HFFc6 (cell line): Measurements from ENCODE around the gene GPR137. TPM values are rescaled to one million over a fixed set of nuclear protein-coding genes. Genes with fewer than 3 reads are reported as not detected.

Experiments
- DNase-seq: peaks from one replicate; pipeline ENCODE4 v3.0.0-alpha.2; 2018
- H3K27ac Mint-ChIP-seq: 2 replicates; pipeline ENCODE4 v1.8.0; 2020; ENCODE audit warnings: mild to moderate bottlenecking, mixed read lengths
- H3K27me3 Mint-ChIP-seq: 2 replicates; pipeline ENCODE4 v1.8.0; 2021; ENCODE audit warnings: mild to moderate bottlenecking, moderate library complexity, mixed read lengths; ENCODE audit not compliant: insufficient read depth
- H3K36me3 Mint-ChIP-seq: 2 replicates; pipeline ENCODE4 v1.8.0; 2021; ENCODE audit warnings: low read depth, mixed read lengths
- H3K4me1 Mint-ChIP-seq: 2 replicates; pipeline ENCODE4 v1.8.0; 2020; ENCODE audit warnings: low read depth, mixed read lengths
- H3K4me3 Mint-ChIP-seq: 2 replicates; pipeline ENCODE4 v1.8.0; 2020; ENCODE audit warnings: mild to moderate bottlenecking, moderate library complexity, mixed read lengths
- H3K9me3 Mint-ChIP-seq: 2 replicates; pipeline ENCODE4 v1.8.0; 2020; ENCODE audit warnings: mild to moderate bottlenecking, mixed read lengths
- total RNA-seq, 6 experiments: library from RNA; stranded (reverse); fragmentation: NEBNext Ultra II Directional; extraction: Animal tissue kit (Norgen Biotek cat#: 25700); gene quantifications; 2 replicates in 1 of 6; 3 replicates in 5 of 6; pipeline ENCODE4 v1.2.3, GENCODE V29; 2021
- TF ChIP-seq, protein P1 (sequence below): fragments of 200-600 bp; sonication (generic); IDR thresholded peaks from 2 replicates; pipeline ENCODE4 v1.5.0; 2021; ENCODE audit warnings: antibody characterized with exemption, mild to moderate bottlenecking

GPR137 gene
- total RNA-seq, 6 experiments from 2014 or later: 27.9 to 42.1 (median 34.7) TPM

DNA sequence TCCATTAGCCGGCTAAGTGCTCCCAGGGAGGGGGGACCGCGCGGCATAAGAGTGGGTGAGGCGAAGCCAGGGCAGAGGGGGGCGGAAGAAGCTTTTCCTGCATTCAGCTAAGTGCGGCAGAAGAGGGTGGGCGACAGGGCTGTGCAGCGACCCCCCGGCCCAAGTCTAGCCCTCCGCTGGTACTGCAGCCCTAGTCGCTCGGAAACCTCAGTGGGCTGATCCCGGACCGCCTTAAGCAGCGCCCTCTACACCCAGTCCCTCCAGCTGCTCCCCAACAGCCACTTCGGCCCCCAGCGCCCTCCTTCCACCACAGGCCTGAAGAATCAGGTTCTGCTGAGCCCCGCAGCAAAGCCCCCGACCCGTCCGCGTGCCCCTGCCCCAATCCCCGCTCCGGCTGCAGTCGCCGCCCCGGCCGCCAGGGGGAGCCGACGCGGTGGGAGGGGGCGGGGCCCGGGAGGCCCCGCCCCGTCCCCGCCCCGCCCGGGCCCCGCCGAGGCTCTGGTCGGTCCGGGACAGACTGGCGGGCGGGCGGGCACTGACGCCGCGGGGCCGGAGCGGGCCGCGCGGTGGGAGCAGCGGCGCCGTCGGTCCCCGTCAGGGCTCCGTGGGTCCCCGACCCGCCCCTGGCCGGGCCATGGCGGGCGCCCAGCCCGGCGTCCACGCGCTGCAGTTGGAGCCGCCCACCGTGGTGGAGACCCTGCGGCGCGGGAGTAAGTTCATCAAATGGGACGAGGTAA lies 34.5 kb upstream of the GPR137 start, which contains the start of gene PLCB3:
Gene PLCB3 (plus strand): TSS at position 515 of the 737 bp plus-strand sequence. CDS start 120 bp downstream, at position 635.
- peak within 1 kb of the TSS; percentile 88 for H3K27ac Mint-ChIP-seq
- H3K4me1 Mint-ChIP-seq: peaks cover 19% of the 10 kb centered on the region
- H3K36me3 Mint-ChIP-seq: no peaks in the 10 kb centered on the region
- DNase-seq: no peak
- peak within 1 kb of the TSS; percentile 91 for H3K4me3 Mint-ChIP-seq
- peaks cover under 1% of the 10 kb centered on the region for H3K27me3 Mint-ChIP-seq
- TF ChIP-seq, protein P1, sequence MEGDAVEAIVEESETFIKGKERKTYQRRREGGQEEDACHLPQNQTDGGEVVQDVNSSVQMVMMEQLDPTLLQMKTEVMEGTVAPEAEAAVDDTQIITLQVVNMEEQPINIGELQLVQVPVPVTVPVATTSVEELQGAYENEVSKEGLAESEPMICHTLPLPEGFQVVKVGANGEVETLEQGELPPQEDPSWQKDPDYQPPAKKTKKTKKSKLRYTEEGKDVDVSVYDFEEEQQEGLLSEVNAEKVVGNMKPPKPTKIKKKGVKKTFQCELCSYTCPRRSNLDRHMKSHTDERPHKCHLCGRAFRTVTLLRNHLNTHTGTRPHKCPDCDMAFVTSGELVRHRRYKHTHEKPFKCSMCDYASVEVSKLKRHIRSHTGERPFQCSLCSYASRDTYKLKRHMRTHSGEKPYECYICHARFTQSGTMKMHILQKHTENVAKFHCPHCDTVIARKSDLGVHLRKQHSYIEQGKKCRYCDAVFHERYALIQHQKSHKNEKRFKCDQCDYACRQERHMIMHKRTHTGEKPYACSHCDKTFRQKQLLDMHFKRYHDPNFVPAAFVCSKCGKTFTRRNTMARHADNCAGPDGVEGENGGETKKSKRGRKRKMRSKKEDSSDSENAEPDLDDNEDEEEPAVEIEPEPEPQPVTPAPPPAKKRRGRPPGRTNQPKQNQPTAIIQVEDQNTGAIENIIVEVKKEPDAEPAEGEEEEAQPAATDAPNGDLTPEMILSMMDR: peak; percentile 87
- H3K9me3 Mint-ChIP-seq: no peaks in the 10 kb centered on the region

DNA sequence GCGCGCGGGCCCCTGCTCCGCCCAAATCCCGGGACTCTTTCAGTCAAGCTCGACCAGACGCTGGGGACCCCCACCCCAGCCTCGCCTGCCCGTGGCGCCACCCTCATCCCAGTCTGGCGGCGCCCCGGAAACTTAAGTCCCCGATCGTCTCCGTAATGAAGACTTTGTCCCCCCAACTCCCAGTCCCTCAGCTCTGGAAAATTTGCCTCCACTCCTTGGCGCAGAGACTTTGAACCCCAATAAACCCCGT lies 34.0 kb upstream of the GPR137 start:
- no peaks in the 10 kb centered on the region for H3K9me3 Mint-ChIP-seq
- peaks cover 19% of the 10 kb centered on the region for H3K4me1 Mint-ChIP-seq
- H3K4me3 Mint-ChIP-seq: peak overlapping the region; percentile 91
- H3K27me3 Mint-ChIP-seq: no peaks in the 10 kb centered on the region; the same call in none of the 2 replicates
- TF ChIP-seq, protein P1: no peak
- no peaks in the 10 kb centered on the region for H3K36me3 Mint-ChIP-seq
- no peak for DNase-seq
- peak overlapping the region; percentile 88 for H3K27ac Mint-ChIP-seq

DNA sequence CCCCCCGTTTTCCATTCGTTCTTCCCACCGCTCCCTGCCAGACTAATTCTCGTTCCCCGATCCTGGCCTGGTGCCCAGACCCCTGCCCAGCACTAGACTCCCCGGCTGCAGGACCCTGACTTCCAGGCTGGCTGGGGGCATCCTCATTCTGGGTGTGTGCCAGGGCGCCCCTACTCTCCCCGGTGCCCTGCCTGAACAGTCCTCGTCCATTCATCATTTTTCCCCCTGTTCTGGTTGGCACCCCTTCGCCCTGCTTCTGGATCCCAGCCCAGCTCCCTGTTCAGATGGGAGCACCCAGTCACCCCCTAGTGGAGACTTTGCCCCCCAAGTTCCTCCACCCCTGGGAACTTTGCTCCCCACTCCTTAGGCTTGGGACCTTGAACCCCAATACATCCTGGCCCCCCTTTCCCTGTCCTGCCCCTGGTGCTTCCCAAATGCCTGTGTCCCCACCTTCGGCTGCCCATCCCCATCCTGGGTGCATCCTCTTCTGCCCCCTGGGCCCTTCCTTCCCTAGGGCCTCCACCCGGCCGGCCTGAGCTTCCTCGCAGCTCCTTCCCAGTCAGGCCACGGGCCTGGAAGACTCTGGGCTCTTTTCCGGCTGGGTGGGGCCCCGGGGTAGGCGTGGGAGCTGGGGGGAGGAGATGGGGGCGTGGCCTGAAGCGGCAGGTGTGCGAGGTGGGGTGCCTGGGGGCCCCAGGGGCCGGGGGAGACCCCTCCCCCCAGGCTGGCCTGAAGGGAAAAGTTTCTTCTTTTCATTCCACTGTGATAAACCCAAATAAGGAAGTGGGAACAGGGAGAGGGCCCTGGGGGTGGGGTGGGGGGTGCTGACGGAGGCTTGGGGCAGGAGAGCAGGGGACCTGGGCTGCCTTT lies 33.4 kb upstream of the GPR137 start:
- Mint-ChIP-seq H3K9me3 (no peaks in the 10 kb centered on the region), H3K4me1 (peaks cover 19% of the 10 kb centered on the region), H3K4me3 (peak overlapping the region; percentile 91), H3K36me3 (no peaks in the 10 kb centered on the region), H3K27ac (peak overlapping the region; percentile 88), H3K27me3 (no peaks in the 10 kb centered on the region; the same call in none of the 2 replicates)
- no peak for DNase-seq
- TF ChIP-seq, protein P1: peak; percentile 80

DNA sequence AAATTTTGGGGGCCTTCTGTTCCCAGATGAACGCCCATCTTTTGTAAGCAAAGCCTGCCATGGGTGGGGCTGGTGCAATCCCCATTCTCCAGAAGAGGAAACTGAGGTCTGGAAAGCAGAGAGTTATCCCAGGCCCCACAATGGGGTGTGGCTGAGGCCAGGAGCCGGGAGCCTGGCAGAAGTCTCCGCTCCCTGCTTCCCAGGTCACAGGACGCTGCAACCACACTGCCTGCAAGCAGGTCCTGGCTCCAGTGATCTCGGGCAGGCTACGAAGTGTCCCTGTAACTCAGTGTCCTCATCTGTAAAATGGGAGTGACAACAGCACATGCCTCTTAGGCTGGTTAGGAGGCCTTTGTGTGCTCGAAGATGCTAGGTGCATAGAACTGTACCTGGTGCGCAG lies 32.6 kb upstream of the GPR137 start:
- peak overlapping the region; percentile 57 for H3K27ac Mint-ChIP-seq
- peaks cover 2% of the 10 kb centered on the region for H3K27me3 Mint-ChIP-seq
- TF ChIP-seq, protein P1: no peak
- peaks cover 13% of the 10 kb centered on the region for H3K4me1 Mint-ChIP-seq
- no peaks in the 10 kb centered on the region for H3K9me3 Mint-ChIP-seq
- peak overlapping the region; percentile 91 for H3K4me3 Mint-ChIP-seq
- peaks cover 6% of the 10 kb centered on the region; the same call in 1 of the 2 replicates for H3K36me3 Mint-ChIP-seq
- DNase-seq: no peak

DNA sequence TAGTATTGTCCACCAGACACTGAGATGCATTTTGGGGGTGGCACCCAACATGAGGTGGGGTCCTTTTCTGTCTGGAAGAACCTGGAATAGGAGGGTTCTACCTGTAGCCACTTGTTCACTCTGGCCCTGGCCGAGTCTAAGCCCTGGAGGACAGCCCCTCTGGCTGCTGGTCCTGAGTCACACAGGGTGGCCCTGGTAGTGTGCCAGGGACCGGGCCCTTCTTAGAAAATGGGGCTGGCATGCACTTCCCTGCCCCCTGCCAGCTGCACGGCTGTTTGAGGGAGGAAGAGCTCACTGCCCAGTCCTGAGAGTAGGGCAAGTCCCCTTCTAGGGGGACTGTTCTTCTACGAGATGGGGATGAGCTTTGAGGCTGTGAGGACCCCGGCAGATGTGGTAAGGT lies 32.2 kb upstream of the GPR137 start:
- H3K27ac Mint-ChIP-seq: peak overlapping the region; percentile 57; the same call in 1 of the 2 replicates
- H3K27me3 Mint-ChIP-seq: peaks cover 2% of the 10 kb centered on the region

More for the DNA sequence above, 32.2 kb upstream of the GPR137 start:
- peaks cover 12% of the 10 kb centered on the region for H3K4me1 Mint-ChIP-seq
- H3K4me3 Mint-ChIP-seq: peak overlapping the region; percentile 91
- no peaks in the 10 kb centered on the region for H3K9me3 Mint-ChIP-seq
- TF ChIP-seq, protein P1: no peak
- peaks cover 6% of the 10 kb centered on the region; the same call in 1 of the 2 replicates for H3K36me3 Mint-ChIP-seq
- DNase-seq: no peak
